ENCODE results near the gene PPP1R11.

The PPP1R11 gene

GRCh38 chr6:30061858-30062458, 5.0 kb upstream of the PPP1R11 start:
- DNase-seq (ENCODE audit: low read depth, low spot score) = no peak

DNA sequence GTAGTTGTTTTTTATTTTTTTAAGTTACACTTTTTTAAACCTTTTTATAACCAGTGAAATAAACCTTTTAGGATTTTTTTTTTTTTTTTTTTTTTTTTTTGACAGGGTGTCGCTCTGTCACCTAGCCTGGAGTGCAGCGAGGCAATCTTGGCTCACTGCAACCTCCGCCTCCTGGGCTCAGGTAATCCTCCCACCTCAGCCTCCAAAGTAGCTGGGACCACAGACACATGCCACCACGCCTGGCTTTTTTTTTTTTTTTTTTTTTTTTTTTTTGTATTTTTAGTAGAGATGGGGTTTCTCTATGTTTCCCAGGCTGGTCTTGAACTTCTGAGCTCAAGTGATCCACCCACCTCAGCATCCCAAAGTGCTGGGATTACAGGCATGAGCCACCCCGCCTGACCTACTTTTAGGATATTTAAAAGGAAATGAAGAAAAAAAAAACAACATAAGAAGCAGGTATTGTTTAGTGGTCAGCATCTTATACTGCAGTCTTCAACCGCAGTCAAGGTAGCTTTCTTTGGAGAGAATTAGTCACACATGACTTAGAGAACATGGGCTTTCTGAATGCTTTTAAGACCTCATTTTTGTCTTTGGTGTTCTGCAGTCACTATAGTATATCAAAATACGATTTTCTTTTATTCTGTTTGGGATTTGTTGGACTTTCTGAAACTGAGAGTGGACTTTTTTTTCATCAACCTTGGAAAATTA, 4.4 kb upstream of the PPP1R11 start:
- DNase-seq (ENCODE audit: low read depth, low spot score) = no peak

DNA sequence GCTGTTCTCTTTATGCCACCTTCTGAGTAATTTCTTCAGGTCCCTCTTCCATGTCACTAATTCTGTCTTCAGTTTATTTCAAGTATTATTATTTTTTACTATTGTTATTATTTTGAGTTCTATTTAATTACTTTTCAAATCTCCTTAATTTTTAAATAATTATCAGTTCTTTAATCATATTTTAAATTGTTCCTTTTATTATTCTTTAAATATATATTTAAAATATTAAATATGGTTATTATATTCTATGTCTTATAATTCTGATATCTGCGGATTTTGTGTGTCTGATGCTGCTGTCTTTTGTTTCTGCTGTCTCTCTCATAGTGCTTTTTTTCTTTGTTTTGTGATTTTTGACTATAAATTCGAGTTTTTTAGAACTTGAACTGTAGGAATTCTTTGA, 3.7 kb upstream of the PPP1R11 start:
- DNase-seq (ENCODE audit: low read depth, low spot score) = no peak

DNA sequence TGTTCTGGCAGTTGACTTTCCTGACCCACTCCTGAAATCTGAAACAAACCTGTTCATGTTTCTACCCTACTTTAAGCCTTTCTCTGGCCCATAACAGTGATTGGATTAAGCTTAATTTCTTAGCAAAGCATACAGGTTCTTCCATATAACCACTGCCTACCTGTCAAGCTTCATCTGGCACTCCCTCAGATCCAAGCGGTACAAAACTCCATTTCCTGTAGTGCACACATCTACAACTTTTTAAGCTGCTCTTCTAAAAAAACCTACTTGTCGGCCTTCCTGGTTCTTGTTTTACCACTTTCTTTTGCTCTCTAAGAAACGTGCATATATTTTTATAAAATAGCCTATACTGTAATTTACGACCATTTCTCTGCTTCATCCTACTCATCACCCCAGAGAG, 916 bp upstream of the PPP1R11 start:
- no peak for DNase-seq (ENCODE audit: low read depth, low spot score)

- DNase-seq (ENCODE audit: low read depth, low spot score) = no peak
These were observed 602 bp downstream of the PPP1R11 start for GRCh38 chr6:30067460-30068139.

- DNase-seq (ENCODE audit: low read depth, low spot score) = no peak
These were observed 4.3 kb downstream of the PPP1R11 start for GRCh38 chr6:30071081-30071818.

- no peak for DNase-seq (ENCODE audit: low read depth, low spot score)
These were observed 4.9 kb downstream of the PPP1R11 start for GRCh38 chr6:30071858-30072257.

DNA sequence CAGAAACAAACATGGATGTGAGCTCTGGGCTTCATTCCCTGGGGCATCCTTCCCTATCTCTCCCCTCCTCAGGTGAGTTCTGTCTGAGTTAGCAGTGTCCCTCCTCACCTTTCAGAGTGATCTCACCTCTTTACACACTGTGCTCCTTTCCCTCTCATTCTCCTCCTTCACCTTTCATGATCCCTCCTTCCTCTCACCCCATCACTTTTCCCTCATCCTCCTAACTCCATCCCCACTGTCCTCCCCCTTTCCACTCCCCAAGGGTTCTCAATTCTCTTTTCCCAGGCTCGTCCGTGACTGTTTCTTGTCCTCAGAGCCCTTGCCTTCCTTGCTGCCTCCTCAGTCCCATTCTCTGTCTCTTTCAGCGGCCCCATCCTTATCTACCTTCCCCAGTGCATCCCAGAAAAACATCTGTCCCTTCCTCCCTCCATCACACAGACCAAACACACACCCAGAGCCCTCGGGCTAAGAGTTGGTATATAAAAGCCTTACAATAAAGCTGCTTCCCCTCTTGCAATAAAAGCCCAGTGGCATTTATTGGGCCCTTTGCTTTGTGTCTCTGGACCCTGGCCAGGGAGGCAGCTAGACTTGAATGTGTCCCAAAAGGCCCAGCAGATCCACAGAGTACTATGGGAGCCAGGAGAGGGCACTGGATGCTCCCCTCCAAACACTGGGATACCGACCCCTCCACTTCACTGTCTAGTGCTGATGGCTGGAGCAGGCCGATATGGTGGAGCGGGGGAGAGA, 6.7 kb downstream of the PPP1R11 start:
- DNase-seq (ENCODE audit: low read depth, low spot score) = no peak

- DNase-seq (ENCODE audit: low read depth, low spot score) = no peak
These were observed 7.5 kb downstream of the PPP1R11 start for GRCh38 chr6:30074331-30075093.

DNA sequence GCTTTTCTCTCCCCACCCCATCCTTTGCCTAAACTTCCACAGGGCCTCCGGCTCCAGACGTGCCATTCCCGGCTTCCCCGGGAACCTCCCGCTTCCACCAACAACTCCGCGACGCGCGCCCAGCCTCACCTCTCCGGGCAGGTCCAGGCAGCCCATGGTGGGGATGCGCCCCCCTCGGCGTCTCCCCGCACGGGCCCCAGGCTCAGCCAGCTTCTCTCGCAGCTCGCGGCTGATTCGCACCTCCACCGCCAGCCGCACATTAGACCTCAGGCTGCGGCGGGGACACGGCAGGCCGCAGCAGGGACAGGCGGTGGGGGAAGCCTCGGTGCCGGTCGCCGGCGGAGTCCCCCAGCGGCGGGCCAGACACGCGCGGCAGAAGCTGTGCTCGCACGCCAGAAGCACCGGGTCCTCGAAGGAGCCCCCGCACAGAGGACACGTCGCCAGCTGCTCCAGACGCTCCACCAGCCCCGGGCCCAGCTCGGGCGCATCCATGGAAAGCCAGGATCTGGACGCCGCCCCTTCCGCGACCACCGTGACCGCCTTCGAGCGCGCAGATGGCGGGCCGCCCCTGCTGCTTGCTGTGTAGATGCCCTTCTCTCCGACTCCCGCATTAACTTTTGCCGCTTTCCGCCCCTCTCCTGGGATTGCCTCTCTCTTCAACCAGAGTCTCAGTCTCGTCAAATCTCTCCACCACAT, 8.2 kb downstream of the PPP1R11 start, which contains the start of gene RNF39:
RNF39 (minus strand) TSS at position 676 of the 696 bp plus-strand sequence; CDS start at position 492, 184 bp downstream.
- DNase-seq (ENCODE audit: low read depth, low spot score) = no peak

DNA sequence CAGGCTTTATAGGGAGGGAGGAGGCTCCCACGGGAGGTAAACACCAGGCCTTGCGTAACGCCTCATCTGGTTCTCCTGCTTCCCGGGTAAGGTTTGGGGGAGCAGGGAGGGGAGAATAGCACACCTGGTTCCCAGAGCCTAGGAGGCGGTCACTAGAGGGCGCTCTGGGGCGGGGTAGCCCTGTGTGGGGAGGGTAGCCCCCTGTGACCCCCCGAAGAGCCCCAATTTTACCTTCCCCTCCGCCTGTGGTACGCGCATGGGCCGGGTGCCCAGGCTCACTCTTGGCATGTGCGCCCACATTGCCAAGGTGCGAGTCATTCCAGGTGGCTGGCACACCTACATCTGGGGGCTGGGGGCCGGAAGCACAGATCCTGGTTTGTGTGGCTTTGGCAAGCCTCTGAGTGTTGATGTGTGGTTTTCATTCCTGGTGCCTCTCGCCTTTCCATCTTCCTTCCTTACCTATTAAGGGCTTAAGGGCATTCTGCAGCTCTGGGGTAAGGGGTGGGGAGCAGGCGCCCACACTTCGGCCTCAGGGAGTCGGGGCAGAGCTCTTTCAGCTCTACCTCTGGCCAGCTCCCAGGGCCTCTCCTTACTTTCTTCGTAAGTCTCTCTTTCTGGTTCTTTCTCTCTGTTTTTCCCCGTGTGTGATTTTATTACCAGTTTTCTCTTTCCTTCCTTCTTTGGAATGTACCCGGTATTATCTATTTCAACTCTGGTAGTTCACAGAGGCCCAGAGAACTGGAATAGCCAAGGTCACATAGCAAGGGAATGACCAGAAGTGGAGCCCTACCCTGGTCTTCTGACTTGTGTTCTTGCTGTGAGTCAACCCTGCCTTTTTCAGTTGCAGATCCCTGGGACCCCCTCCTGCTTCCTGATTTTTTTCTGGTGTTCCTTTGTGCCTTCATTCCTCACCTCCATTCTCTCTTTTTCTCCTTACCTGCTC, 9.1 kb downstream of the PPP1R11 start:
- DNase-seq (ENCODE audit: low read depth, low spot score) = no peak

GRCh38 chr6:30077218-30077617, 10.2 kb downstream of the PPP1R11 start:
- no peak for DNase-seq (ENCODE audit: low read depth, low spot score)

DNA sequence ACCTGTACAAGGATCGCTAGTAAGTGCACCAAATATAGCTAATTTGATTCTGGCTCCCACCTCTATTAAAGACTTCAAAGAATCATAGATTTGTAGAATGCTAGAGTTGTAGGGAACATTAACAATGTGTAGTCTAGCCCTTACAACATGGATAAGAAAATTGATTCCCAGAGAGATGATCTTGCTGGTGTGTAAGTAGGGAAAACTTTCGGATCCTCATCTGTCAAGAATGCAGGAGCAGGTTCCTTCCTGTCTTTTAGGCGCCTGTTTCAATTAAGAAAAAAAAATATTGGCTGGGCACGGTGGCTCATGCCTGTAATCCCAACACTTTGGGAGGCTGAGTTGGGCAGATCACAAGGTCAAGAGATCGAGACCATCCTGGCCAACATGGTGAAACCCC, 20.9 kb downstream of the PPP1R11 start:
- no peak for DNase-seq (ENCODE audit: low read depth, low spot score)

GRCh38 chr6:30091577-30092381, 24.8 kb downstream of the PPP1R11 start:
- DNase-seq (ENCODE audit: low read depth, low spot score) = no peak

GRCh38 chr6:30092852-30093543, 26.0 kb downstream of the PPP1R11 start:
- no peak for DNase-seq (ENCODE audit: low read depth, low spot score)

- no peak for DNase-seq (ENCODE audit: low read depth, low spot score)
These were observed 27.1 kb downstream of the PPP1R11 start for GRCh38 chr6:30093951-30094661.

- no peak for DNase-seq (ENCODE audit: low read depth, low spot score)
These were observed 29.8 kb downstream of the PPP1R11 start for GRCh38 chr6:30096829-30097228.

All from smooth muscle cell of the brain vasculature (primary cell).